Epithelial cell of esophagus (primary cell): ENCODE measurements around the gene NUF2.

ENCODE experiments used
- DNase-seq: peaks from one replicate; pipeline ENCODE4 v3.0.0; 2010; ENCODE audit warnings: low read depth
- H3K4me3 ChIP-seq: 2 replicates; pipeline ENCODE4 v1.5.1; 2011; ENCODE audit warnings: mild to moderate bottlenecking, low read length, control low read depth
- TF ChIP-seq, protein P1 (sequence below): IDR thresholded peaks from 2 replicates; pipeline ENCODE4 v1.5.1; 2011; ENCODE audit warnings: low read depth, mild to moderate bottlenecking, low read length, control low read depth, inconsistent platforms; ENCODE audit not compliant: insufficient read depth; ENCODE audit errors: missing control alignments

Gene NUF2

DNA sequence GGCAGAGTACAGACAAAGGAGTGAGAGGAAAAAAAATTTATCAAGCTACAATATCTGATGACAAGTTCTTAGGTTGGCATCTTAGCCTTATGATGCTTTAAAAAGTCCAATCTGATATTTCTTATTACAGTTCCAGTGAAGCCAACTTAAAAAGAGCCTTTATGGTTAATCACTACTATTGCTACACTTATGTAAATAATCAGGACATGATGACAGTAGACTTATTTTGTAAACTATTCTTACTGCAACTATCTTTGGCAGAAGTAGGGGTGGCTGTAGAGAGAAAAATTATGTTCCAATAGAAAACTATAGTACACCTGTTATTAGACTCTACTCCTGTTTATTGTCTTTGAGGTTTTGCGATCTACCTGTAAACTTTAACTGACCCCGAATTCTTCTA is 25.8 kb upstream of the NUF2 start:
- TF ChIP-seq, protein P1, sequence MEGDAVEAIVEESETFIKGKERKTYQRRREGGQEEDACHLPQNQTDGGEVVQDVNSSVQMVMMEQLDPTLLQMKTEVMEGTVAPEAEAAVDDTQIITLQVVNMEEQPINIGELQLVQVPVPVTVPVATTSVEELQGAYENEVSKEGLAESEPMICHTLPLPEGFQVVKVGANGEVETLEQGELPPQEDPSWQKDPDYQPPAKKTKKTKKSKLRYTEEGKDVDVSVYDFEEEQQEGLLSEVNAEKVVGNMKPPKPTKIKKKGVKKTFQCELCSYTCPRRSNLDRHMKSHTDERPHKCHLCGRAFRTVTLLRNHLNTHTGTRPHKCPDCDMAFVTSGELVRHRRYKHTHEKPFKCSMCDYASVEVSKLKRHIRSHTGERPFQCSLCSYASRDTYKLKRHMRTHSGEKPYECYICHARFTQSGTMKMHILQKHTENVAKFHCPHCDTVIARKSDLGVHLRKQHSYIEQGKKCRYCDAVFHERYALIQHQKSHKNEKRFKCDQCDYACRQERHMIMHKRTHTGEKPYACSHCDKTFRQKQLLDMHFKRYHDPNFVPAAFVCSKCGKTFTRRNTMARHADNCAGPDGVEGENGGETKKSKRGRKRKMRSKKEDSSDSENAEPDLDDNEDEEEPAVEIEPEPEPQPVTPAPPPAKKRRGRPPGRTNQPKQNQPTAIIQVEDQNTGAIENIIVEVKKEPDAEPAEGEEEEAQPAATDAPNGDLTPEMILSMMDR: no peak
- H3K4me3 ChIP-seq: no peak overlapping the region
- DNase-seq: no peak

DNA sequence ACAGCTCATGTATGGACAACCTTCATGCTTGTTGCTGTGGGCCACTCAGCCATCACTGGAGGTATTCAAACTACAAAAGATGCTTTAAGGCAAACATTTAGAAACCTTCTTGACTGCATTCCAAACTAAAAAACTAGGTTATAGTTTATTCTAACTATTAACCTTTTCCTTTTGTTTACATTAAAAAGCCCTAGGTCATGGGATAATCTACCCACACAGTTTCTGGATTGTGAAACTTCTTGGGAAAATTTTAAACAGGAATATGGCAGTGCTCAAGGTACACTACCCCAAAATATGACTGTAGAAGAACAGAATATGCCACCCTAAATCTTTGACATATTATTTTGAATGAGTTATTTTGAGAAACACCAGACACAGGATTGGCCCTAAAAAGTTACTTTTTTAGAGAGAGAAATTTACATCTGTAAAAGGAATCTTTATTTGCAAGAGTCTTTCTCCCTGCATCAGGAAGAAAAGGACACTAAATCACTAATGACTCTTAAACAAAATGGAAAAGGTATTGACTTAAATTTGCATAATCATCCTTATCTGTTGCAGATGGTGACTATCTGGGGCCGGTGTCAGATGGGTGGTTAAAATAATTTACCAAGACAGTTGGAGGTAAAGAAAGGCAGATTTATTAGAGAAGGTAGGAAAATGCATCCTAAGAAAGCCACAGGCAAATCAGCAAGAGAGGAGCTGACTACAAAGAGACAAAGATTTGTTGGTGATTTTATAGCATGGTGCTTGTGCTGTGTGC is 25.1 kb upstream of the NUF2 start:
- H3K4me3 ChIP-seq: no peak overlapping the region
- TF ChIP-seq, protein P1: no peak
- no peak for DNase-seq

DNA sequence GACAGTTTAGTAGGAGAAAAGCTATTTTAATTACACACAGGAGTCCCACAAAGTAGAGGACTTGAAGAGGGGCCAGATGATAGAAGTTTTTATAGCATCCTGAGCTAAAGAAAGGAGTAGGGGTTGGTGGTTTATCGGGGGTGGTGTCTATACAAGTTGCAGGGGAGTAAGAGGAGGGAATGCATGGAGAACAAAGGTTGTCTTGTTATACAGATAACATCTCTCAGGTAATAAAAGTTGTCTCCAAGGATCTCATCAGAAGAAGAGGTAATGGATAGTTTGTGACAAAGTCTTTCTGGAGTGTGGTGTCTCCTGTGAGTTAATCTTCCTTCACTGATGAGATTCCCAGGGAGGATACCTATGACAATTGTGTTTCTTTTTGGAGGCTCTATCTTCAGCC is 23.4 kb upstream of the NUF2 start:
- DNase-seq: no peak
- H3K4me3 ChIP-seq: no peak overlapping the region
- TF ChIP-seq, protein P1: no peak

DNA sequence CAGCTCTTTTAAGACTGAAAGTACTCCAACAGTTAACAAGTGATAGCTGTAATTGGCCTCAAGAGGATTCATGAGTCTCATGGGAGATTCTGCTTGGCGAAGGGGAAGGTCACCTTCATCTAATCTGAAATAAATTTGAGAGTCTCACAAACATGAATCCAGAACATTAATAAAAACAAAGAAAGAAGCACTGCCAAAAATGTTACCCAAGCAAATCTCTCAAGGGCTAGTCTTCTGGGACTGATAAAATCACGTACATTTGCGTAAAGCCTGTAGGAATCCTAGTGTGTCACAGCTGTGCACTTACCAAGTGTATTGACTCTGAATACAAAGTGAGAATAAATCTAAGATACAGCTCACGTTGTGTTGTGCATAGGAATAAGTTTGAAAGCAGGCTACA is 21.2 kb upstream of the NUF2 start:
- no peak for DNase-seq
- H3K4me3 ChIP-seq: no peak overlapping the region
- TF ChIP-seq, protein P1: no peak

DNA sequence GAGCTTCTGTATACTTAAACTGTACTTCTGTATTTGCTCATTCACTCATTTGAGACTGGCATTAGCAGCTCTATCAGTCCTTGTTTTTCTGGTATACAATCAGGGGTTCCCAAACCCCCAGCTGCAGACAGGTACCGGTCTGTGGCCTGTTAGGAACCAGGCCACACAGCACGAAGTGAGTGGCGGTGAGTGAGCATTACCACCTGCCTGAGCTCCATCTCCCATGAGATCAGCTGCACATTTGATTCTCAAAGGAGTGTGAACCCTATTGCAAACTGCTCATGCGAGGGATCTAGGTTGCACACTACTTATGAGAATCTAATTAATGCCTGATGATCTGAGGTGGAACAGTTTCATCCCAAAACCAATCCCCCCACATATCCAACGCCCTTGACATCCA is 18.2 kb upstream of the NUF2 start:
- H3K4me3 ChIP-seq: no peak overlapping the region
- TF ChIP-seq, protein P1: no peak
- DNase-seq: no peak

DNA sequence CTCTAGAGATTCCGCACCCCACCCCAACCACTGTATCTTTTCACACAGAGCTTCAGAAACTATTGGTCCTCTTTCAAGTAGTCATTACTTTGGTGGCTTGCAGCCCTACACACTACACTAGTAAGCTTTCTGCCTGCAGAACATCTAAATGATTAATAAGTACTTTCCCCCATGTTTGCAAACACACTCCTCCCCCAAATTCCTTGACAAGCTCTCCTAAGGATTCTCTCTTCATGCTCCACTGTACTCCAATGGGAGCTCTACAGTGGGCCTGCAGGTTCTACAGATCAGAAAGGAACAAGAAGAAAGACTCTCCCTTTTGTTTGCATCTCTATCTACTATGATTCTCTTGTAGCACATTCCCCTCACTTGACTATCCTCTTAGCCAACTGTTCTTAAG is 16.3 kb upstream of the NUF2 start:
- no peak overlapping the region for H3K4me3 ChIP-seq
- no peak for DNase-seq
- TF ChIP-seq, protein P1: no peak
